Stimulated activated CD4-positive, alpha-beta T cell treated with anti-CD3 and anti-CD28 coated beads, Interleukin-4, amount 100 ng/mL, for 4 hours (primary cell): Measurements from ENCODE around the gene ADAMTS7.
"Not testable (repeated sequence)": the region's sequence is repeated elsewhere in the genome, so short reads cannot be mapped to it uniquely, and the experiment has no call there.

Experiments
- DNase-seq, 2 experiments: peaks; one replicate each; pipeline ENCODE4 v3.0.0-alpha.2; 2020

The ADAMTS7 gene

DNA sequence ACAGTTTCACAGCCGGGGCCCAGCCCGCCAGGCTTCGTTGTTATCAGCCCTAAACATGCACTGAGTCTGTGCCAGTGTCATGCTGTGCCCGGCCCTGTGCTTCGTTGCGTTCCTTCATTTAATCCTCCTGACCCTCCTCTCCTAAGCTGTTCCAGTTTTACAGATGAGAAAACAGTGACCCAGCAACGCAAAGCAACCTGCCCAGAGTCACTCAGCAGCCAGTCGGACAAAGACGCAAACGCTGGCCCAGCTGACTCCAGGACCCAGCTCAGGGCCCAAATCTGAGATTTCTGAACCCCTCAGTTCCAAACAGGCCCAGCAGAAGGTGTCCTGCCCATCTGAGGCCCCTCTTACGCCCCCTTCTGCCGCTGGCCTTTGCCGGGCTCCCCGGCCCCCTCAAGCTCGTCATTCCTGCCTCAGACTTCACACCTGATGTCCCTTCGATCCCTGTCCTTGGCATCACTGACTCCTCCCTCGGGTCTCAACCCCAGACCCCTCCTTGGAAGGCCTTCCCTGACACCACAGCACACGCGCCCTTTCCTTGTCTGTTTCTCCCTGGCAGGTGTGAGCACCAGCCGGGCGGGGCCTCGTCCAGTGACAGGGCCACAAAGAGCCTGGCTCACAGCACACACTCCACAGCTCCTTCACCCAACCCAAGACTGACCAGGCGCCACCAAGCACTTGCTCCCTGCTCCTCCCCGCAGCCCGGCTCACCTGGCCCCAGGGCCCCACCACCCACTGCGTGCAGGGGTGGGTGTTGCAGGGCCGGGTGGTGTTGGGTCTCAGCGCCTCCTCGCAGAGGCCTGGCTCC, 48.1 kb downstream of the ADAMTS7 start:
- no peak for DNase-seq

DNA sequence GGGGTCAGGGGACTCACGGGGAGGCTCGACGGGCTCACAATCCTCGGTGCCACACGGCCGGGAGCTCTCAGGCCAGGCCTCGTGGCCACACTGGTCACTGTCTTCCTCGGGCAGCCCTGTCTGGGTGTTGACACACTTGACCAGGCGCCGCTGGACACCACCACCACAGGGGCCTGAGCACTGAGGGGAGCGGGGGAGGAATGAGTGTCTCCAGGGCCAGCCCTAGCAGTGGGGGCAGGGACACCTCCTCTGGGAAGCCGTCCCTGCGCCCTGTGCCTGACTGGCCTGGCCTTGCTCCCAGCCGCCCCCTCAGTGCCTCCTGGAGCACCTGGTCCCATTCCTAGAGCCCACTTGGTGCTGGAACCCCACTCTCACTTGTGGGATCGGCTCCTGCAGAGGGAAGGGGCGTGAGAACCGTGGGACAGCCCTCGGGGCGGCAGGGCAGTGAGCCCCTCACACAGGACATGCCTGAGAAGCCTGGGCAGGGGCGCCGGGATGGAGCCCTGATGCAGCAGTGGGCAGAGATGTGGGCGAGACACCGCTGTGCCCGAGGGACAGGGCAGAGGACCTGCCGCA, 48.8 kb downstream of the ADAMTS7 start:
- DNase-seq: not testable (repeated sequence)

DNA sequence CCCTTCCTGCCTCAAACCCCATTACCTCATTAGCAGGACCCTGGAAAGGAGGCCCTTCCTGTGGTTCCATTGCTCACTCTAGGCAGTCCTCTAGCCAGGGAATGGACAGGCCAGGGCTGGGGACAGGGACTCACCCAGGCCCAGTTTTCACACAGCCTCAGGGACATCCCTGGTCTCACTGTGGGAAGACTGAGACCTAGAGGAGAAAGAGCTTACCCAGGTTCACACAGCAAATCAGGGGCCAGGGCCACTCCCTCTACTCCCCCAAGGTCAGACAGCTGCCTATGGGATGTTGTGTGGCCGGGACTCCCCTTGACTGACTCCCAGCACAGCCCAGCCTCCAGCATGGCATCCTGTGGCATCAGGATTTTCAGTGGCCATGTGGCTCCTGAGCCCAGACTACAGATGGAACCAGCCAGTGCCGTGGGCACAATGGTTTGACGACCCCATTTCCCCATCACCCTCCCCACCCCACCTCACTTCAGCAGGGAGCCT, 49.3 kb downstream of the ADAMTS7 start:
- no peak for DNase-seq

DNA sequence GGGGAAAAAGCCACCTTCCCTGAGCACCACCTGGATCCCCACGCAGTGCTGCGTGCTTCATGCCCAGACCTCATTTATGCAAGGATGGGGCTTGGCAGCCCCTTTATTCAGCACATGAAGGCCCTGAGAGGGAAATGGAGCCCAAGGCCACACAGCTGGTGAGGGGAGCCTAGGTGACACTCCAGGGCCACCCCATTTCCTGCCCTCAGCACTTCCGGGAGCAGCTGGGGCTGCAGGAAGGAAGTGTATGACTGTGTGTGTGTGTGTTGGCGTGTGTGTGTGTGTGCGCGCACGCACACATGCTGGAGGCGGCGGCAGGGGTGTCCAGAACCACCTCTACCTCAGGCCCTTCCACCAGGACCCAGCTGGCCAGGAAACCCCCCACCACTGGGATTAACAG, 49.8 kb downstream of the ADAMTS7 start:
- DNase-seq: peak; percentile 54 to 71

DNA sequence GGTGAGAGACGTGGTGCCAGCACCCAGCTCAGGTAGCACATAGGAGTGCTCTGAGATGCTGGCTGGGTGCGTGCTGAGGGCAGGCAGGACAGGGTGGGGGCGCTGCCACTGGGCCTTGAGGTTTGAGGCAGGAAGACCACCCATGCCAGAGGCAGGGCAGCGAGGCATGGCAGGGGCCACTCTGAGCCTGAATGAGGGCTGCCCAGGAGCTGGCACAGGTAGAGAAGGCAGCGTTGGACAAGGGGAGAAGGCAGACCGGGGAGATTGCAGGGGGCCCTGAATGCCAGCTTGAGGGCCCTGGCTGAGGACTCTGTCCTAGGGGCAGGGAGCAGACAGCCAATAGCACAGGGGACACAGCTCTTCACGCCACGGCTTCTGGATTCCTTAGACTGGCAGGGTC, 50.2 kb downstream of the ADAMTS7 start:
- DNase-seq: no peak

DNA sequence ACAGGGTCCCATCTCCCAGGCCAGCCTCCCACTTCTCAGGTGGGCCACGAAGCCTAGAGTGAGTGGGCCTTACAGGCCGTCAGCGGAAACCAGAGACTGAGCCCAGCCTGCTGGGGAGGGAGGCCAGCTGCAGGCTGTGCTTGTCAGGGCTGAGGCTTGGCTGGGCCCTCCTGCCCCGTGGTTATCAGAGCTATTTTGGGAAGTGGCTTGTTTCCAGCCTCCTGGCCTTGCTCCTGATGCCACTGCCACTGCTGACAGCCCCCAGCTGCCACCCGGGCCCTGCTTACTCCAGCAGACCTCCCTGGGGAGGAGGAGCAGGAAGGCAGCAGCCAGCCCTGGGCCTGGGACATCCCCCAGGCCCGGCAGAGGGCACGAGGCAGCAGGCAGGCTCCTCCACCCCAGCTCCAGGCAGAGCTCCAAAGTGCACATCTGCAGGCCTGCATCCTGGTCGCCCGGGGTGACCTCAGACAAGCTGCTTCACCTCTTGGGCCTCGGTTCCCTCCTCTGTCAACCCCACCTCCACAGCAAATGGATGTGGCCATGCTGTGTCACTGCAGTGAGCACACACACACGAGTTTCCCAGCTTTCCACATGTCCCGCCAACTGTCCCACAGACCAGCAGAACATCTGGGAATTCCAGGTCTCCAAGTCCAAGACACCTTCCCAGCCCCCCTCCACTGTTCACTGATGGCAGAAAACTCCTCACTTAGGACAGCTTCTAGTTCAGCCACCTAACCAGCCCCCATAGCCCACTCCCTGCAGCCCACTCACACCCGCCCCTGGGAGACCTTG, 51.0 kb downstream of the ADAMTS7 start:
- not testable (repeated sequence) for DNase-seq

DNA sequence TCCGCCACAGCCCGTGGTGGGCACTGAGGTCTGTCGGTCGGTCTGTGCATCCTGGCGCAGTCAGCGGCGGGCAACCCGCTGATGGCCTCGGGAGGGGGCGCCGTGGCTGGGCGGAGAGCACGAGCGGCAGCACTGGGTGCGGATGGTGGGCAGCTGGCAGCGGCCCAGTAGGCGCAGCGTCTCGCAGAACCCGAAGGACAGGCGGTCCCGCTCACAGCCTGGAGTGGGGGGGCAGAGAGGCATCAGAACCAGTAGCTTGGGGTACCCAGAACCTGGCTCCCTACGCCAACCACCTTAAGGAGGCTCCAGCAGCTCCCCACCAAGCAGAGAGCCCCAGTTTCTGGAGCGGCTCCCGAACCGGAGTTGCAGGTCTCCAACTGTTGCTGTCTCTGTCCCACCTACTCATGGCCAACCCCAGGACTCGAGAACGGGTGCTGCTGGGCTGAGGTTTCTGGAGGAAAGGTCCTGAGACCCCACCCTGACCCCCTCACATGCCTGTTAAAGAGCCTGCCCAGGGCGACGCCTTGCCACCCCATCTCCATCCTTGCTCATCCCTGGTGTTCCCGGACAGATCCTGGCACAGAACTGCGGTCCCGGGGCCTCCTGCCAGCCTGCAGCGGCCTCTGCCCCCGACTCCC, 51.8 kb downstream of the ADAMTS7 start:
- not testable (repeated sequence) for DNase-seq

DNA sequence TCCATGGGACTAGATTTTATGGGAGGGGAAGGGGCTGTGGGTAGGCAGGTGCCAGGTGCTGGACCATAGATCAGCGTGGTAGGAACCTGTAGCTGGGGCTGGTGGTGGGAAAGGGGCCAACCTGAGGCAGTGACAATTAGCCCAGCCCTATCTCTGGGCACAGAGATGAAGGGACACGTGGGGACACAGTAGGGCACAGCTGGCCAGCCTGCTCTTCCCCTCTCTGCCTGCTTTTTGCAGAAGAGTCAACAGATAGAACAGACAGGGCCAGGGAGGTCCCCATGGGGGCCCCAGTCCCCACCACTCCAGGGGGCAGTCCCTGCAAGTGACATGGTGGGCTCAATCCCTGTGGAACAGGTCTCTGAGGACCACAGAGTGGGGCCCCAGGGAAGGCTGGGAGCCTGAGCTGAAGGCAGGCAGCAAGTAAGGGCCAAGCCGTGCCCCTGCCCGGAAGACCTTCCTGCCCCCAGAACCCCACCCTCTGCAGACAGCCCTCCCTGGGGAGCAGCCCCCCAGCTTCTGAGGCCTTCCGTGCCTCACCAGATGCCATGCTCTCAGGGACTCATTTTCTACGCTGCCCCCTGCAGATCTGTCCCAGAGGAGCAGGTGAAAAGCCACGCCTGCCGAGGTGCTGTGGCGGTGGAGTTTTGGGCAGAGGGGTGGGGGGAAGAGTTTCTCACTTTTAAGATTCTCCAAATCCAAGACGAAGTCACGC, 52.6 kb downstream of the ADAMTS7 start:
- DNase-seq: not testable (repeated sequence)

DNA sequence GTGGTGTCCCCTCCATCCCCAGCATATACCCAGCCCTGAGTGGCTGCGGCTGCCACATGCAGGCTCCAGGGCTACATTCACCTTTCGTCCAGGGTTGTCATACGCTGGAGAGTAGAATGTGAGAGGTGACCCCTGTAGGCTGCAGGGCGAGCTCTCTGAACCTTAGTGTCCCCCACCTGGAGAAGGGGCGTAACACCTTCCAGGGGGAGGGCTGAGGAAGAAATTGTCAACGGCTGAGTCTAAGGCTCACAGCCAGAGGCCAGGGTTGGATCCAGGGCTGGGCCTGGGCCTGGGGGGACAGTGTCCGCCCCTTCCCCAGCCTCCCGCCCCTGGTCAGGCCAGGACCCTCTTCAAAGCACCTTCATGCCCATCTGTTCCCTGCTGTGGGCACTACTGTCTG, 53.2 kb downstream of the ADAMTS7 start:
- DNase-seq: not testable (repeated sequence)

DNA sequence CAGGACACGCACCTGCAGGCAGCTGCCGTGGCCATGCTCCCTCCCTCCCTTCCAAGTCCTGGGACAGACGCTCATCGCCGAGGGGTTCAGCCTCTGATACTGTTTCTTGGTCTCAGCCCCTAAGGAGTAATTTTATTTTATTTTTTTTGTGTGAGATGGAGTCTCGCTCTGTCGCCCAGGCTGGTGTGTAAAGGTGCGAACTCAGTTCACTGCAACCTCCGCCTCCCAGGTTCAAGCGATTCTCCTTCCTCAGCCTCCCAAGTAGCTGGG, 53.7 kb downstream of the ADAMTS7 start:
- DNase-seq: no peak

DNA sequence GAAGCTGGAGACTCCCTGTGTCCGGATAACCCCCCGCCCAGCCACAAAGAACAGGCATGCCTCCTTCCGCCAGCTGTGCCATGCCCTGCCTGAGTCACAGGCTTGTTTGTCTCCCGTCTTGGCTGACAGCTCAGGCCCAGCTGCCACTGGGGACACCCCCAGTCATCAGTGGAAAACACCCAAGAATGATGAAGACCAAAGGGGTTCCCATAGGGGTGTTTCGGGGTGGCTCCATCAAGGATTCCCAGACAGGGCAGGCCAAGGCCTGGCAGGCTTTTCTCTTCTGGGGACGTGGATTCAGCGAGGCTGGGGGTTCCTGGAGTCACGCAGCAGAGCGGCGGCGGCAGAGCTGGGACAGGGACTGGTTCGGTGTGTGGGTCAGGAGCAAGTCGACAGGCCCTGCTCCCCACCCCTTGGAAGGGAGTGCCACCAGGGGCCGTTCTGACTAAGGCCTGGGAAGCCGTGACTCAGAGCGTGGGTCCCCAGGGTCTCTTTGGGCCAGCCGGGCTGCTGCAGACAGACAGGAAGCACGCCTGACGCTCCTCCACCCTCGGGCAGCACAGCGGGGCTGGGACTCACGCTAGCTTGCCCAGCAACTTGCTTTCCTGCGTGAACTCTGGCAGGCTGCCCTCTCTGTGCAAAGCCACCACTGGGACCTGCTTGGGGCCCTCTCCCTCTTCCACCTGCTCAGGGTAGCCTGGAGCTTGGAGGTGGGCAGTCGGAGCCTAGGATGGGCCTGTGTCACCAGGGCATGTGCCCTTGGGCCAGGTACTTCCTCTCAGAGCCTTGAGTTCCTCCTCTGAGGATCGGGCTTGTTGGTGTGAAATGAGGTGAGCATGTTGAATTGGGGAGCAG, 54.3 kb downstream of the ADAMTS7 start:
- DNase-seq: peak; percentile 27 to 29

DNA sequence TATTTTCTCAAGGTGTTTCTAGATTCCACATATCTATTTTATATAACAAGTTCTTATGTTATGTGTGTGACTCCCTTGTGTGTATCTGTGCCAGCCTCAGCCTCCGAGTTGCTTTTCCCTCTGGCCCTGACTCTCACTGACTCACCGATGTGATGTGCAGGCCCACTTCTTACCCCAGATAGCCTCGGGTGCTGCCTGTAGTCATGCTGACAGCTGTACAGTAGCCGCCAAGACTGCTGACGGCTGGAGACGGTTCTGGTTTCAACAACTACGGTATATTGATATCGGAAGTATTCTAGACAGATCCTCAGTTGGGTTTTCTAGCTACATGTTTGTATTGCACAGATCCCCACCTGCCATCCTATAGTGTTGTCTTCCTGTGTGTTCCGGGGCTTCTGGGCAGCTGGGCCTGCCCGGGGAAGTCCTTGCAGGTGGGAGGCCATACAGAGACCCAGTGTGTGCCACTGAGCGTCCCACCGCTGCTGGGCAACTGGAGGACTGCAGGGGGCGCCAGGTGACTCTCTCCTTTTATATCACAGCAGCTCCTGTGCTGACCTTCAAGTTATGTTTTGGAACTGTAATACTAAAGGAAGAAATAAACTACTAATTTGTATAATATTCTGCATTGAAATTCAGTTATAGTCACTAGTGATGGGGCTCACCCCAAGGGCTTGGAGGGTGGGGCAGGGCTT, 55.2 kb downstream of the ADAMTS7 start:
- peak in 1 of 2 experiments; percentile 17 for DNase-seq

DNA sequence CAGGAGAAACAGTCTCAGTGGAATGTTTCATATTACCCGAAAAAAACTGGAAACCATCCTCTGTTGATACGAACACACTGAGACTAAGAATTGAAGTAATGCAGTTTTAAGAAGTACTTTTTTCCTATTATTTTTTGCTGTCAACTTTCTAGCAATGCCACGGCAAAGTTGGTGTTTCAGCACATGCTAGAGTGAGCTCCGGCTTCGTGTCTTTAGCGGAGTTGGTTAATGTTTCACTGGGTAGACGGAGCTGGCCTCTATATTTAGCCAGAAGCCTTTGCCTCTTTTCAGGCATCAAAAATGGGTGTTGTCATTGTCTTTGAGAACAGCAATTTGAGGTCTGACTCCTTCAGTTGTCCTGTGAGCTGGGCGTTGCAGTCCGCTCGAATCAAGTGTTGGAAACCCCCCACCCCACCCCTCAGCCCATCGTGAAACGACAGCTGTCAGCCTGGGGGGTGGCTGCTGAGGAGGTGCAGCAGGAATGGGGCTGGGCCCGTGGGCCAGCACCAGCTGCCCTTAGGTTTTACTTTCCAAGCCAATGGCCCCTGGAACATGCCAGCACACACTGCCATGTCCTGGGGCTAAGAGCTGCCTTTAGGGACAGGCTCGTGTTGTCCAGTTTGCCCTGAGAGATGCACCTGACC, 56.5 kb downstream of the ADAMTS7 start:
- not testable (repeated sequence) for DNase-seq

DNA sequence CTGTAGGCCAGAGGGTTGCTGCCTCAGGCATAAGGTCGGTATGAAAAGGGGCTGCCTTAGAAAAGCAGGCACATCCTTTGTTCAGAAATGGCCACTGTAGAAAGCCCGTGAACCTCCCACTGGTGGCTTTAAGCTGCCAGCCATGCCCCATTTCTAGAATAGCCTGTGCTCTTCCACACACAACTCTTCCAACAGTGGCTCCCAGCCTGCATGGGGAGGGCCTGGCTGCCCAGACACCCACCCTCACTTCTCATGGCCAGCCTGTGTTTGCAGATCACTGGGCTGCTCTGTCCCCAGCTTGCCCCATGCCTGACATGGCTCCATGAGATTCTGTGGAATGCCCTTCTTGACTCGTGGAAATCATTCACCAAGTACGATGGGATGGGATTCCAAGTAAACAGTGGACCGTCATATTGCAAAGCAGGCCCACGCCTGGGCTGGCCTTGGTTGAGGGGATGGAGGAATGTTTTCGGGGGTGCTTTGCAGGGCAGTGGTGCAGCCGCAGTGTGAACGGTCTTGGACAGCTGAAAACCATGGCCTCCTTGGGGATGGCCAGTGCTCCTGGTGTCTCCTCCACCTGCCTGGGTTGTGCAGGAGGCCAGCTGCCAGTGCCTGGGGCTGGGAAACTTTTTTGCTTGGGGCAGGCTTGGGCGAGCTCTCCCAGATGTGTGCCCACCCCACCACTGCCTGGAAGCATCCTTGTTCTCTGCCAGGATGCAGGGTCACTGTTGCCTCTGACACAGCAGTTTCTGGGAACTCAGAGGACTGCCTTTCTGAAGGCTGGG, 57.3 kb downstream of the ADAMTS7 start:
- DNase-seq: not testable (repeated sequence)

DNA sequence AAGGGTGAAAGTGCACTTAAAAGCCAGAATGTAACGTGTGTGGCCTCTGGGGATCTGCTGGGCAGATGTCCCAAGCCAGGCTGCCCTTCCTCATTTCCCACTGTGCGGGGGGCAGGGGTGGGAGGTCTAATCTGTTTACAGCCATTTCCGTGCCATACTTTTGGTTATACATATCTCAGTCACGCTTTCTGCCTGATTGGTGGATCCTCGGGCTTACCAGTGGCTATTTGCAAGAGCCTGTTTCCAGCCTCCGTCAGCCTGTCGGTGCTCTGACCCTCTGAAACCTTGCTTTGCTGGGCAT, 58.0 kb downstream of the ADAMTS7 start:
- DNase-seq: not testable (repeated sequence)

DNA sequence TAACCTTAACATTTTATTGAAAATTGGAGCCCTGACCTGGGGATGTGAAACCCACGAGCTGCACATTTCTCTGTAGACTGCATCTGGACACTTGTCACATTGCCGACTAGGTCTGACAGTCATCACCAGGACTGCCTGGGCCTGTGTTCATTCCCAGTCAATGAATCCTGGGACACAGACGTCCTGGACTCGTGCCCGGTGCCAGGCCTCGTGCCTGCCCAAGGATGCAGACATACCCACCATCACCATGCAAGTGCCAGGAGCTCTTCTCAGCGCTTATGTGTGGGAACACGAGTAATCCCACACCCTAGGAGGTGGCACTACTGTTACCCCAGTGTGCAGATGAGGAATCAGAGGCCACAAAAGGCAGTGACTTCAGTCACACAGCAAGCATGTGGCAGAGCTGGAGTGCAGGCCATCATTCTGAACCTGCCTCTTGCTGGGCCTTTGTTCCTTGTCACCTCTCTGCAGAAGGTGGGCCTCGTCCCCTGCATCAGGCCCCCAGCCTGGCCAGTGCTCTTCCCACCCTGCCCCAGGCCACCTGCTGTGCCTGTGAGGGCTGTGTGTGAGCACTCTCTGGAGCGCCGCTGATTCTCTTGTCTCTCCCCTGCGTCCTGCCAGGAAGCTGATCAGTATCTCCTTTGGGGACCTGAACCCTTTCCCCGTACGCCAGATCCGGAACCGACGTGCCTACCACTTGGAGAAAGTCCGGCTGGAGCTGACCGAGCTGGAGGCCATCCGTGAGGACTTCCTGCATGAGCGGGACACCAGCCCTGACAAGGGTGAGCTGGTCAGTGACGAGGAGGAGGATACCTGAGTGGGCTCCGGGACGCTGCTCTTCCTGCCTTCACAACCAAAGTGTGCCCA, 58.5 kb downstream of the ADAMTS7 start:
- no peak for DNase-seq

DNA sequence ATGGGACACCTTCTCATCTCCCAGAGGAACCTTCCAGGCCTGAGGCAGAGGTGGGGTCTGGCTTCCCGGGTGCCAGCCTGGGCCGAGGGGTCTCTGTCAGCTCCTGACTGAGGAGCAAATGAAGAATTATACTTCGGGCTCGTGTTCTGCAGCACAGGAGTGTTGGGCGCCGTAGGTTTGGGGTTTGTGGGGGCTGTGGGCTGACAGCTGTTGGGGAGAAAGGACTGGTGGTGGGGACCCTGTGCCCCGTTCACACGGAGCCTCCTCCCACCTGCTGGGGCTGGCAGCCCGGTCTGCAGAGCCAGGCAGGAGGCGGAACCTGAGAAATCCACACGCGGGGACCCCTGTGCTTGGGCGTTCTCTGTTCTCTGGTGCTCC, 59.7 kb downstream of the ADAMTS7 start:
- no peak for DNase-seq

DNA sequence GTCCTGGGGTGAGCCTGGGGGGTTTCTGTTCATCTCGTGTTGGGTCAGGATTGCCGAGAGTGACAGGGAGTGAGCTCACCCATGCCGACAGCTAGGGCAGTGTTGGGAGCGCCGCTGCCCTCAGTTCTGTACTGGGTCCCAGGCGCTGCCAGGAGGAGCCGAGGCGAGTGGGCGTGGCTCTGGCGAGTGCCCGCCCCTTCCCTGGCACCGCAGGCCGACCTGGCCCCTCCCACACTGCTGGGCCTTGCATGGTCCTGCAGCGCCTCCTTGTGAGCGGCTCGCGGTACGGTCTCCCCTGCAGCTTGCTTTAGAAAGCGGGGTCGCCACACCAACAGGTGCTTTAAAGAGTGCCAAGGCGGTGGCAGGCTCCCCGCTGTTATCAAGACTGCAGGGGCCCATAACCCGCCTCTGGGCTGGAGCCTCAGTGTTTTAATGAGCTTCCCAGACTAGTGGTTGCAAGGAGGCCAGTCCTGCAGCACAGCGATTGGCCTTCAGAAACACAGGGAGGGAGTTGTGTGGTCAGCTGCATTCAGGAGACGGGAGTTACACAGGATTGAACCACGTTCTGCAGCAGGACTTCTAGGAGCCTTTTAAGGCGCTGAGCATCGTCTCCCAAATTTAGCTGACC, 60.2 kb downstream of the ADAMTS7 start:
- DNase-seq: peak; percentile 86 to 92
